Left ventricle myocardium inferior (tissue), 1 donor: ENCODE results near the gene GALNT16. TPM values are rescaled to one million over a fixed set of nuclear protein-coding genes. Genes with fewer than 3 reads are reported as not detected.

ENCODE experiments used
- DNase-seq: peaks from one replicate; pipeline ENCODE4 v3.0.0-alpha.2; 2020
- H3K27ac ChIP-seq: fragments of 200-600 bp; replicated peaks from 2 replicates; pipeline ENCODE4 v1.8.0; 2021
- H3K27me3 ChIP-seq: fragments of 200-600 bp; 2 replicates; pipeline ENCODE4 v1.8.0; 2021; ENCODE audit warnings: low read depth
- H3K36me3 ChIP-seq: fragments of 200-600 bp; 2 replicates; pipeline ENCODE4 v1.8.0; 2021
- H3K4me1 ChIP-seq: fragments of 200-600 bp; 2 replicates; pipeline ENCODE4 v1.8.0; 2021
- H3K4me3 ChIP-seq: fragments of 200-600 bp; 2 replicates; pipeline ENCODE4 v1.8.0; 2021; ENCODE audit warnings: mild to moderate bottlenecking, moderate library complexity
- H3K9me3 ChIP-seq: fragments of 200-600 bp; replicated peaks from 2 replicates; pipeline ENCODE4 v1.8.0; 2021
- CTCF ChIP-seq: fragments of 200-600 bp; IDR thresholded peaks from 2 replicates; pipeline ENCODE4 v1.8.0; 2021; ENCODE audit warnings: antibody characterized with exemption, mild to moderate bottlenecking, borderline replicate concordance
- intact Hi-C: fragments of 100-400 bp; cut with micrococcal nuclease; formaldehyde crosslinking; loops from one replicate; pipeline ENCODE4 v1.11.0; 2022
- total RNA-seq: library from RNA; stranded (reverse); fragmentation: NEBNext Ultra II Directional; extraction: Animal tissue kit (Norgen Biotek cat#: 25700); gene quantifications from one replicate; pipeline ENCODE4 v1.2.1, GENCODE V29; 2021
- donor health status: DM: no; HTN: yes; CAD: no; lungs with severe emphysema.

The GALNT16 gene
- total RNA-seq, 1 donor from 2014 or later = 70.5 TPM

- H3K9me3 ChIP-seq = no peaks in the 10 kb centered on the region
- no peak overlapping the region for H3K4me3 ChIP-seq
- intact Hi-C loops = no loop called here
- peaks cover 8% of the 10 kb centered on the region for H3K4me1 ChIP-seq
- peaks cover 45% of the 10 kb centered on the region for H3K36me3 ChIP-seq
- TF ChIP-seq CTCF = no peak
- H3K27ac ChIP-seq = no peak overlapping the region
- DNase-seq = no peak
- no peaks in the 10 kb centered on the region for H3K27me3 ChIP-seq
Measured at GRCh38 chr14:69326611-69327010, 66.7 kb downstream of the GALNT16 start.

GRCh38 chr14:69327507-69327906 lies 67.5 kb downstream of the GALNT16 start:
- H3K36me3 ChIP-seq = peaks cover 50% of the 10 kb centered on the region
- no peak for DNase-seq

GRCh38 chr14:69328317-69328716 lies 68.4 kb downstream of the GALNT16 start:
- TF ChIP-seq CTCF = no peak
- Histone ChIP-seq H3K4me1 (peaks cover 3% of the 10 kb centered on the region), H3K27ac (no peak overlapping the region), H3K27me3 (no peaks in the 10 kb centered on the region), H3K4me3 (no peak overlapping the region), H3K9me3 (no peaks in the 10 kb centered on the region), H3K36me3 (peaks cover 55% of the 10 kb centered on the region)
- no peak for DNase-seq
- intact Hi-C loops = no loop called here

More at GRCh38 chr14:69327507-69327906, 67.5 kb downstream of the GALNT16 start:
- TF ChIP-seq CTCF = no peak
- no peak overlapping the region for H3K27ac ChIP-seq
- no peak overlapping the region for H3K4me3 ChIP-seq
- H3K4me1 ChIP-seq = peaks cover 3% of the 10 kb centered on the region
- no peaks in the 10 kb centered on the region for H3K9me3 ChIP-seq
- intact Hi-C loops = no loop called here
- no peaks in the 10 kb centered on the region for H3K27me3 ChIP-seq

- no peaks in the 10 kb centered on the region for H3K9me3 ChIP-seq
- peaks cover 59% of the 10 kb centered on the region for H3K36me3 ChIP-seq
- no peak overlapping the region for H3K27ac ChIP-seq
- TF ChIP-seq CTCF = no peak
- H3K4me1 ChIP-seq = peaks cover 2% of the 10 kb centered on the region
- intact Hi-C loops = no loop called here
- no peaks in the 10 kb centered on the region for H3K27me3 ChIP-seq
- no peak overlapping the region for H3K4me3 ChIP-seq
- DNase-seq = no peak
Measured at GRCh38 chr14:69328765-69329164, 68.8 kb downstream of the GALNT16 start.

- TF ChIP-seq CTCF = no peak
- intact Hi-C loops = no loop called here
- DNase-seq = no peak
- Histone ChIP-seq H3K36me3 (peaks cover 56% of the 10 kb centered on the region), H3K27me3 (no peaks in the 10 kb centered on the region), H3K4me3 (no peak overlapping the region), H3K4me1 (no peaks in the 10 kb centered on the region), H3K9me3 (no peaks in the 10 kb centered on the region), H3K27ac (no peak overlapping the region)
Measured at GRCh38 chr14:69331206-69331605, 71.2 kb downstream of the GALNT16 start.
